ENCODE measurements around the gene EZH2. TPM values are rescaled to one million over a fixed set of nuclear protein-coding genes. Genes with fewer than 3 reads are reported as not detected.

The EZH2 gene
- total RNA-seq, 2 experiments from 2014 or later = 105 to 106 TPM

DNA sequence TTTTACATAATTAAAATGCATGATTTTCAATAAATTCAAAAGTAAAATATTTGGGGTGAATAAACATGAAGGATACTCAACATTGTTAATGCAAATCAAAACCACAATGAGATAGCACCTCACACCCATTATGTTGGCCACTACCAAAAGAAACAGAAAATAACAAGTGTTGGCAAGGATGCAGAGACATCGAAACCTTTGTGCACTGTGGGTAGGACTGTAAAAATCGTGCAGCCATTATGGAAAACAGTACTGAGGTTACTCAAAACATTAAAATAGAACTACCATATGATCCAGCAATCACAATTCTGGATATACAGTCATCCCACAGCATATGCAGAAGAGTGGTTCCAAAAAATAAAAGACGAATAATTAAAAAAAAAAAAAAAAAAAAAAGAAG, 13.1 kb downstream of the EZH2 start:
- POLR2A ChIA-PET = no interaction called here
- CTCF ChIA-PET = interaction anchor here (0.7 kb wide), 1 partner anchor 112 kb away, joined by 4 read pairs; no protein-coding TSS in a partner anchor

DNA sequence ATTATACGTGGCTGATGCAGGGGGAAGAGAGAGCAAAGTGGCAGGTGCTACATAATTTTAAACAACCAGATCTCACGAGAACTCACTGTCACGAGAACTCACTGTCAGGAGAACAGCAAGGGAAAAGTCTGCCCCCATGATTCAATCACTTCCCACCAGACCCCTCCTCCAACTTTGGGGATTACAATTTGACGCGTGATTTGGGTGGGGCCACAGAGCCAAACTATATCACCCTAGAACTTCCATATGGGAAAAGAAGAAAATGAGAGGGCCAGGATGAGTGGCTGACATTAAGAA, 15.8 kb downstream of the EZH2 start:
- POLR2A ChIA-PET = no interaction called here
- CTCF ChIA-PET = interaction anchor here (1.2 kb wide), 1 partner anchor 95 kb away, joined by 3 read pairs; no protein-coding TSS in a partner anchor

DNA sequence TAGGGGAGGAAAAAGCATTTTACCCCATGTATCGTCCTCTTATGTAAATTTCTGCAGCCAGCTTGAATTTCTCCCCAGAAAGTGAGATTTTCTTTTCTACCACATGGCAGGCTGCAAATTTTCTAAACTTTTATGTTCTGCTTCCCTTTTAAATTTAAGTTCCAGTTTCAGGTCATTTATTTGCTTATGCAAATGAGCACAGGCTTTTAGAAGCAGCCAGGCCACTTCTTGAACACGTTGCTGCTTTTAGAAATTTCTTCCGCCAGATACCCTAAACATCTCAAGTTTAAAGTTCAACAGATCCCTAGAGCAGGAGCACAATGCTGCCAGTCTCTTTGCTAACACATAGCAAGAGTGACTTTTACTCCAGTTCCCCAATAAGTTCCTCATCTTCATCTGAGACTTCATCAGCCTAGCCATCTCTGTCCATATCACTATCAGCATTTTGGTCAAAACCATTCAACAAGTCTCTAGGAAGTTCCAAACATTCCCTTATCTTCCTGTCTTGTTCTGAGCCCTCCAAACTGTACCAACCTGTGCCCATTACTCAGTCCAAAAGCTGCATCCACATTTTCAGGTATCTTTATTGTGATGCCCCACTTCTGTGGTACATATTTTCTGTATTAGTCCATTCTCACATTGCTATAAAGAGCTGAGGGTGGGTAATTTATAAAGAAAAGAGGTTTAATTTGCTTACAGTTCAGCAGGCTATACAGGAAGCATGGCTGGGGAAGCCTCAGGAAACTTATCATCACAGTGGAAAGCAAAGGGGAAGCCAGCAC, 16.3 kb downstream of the EZH2 start:
- CTCF ChIA-PET = interaction anchor here (1.2 kb wide), 1 partner anchor 95 kb away, joined by 3 read pairs; no protein-coding TSS in a partner anchor

DNA sequence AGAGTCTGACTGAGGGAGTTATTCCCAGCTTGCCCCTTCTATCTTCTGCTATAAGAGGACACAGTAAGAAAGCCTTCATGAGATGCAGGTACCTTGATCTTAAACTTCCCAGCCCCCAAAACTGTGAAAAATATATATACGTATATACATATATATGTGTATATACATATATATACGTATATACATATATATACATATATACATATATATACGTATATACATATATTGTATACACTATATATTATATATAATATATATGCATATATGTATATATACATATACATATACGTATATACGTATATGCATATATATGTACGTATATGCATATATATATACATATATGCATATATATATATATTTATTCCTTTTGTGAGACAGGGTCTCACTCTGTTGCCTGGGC, 17.7 kb downstream of the EZH2 start:
- ChIA-PET CTCF (no interaction called here), POLR2A (no interaction called here)

More for the DNA sequence above, 16.3 kb downstream of the EZH2 start:
- POLR2A ChIA-PET = no interaction called here

DNA sequence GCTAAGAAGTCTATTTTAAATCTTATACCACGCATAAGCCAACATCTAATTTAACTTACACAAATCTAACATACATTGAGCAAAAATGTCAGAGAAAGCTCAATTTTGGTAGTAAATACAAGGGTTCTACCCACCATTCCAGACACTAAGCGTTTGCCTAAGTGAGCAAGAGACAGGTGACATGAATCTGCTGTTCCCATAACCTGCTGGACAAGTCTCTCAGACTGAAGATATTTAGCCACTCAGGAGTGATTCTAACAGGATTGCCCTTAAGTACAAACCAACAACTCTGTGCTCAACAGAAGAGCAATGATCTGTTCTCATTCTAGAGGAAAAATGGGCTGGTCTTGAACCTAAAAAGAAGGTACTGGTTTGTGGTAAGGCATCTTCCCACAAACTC, 18.8 kb downstream of the EZH2 start:
- CTCF ChIA-PET = no interaction called here
- POLR2A ChIA-PET = no interaction called here

DNA sequence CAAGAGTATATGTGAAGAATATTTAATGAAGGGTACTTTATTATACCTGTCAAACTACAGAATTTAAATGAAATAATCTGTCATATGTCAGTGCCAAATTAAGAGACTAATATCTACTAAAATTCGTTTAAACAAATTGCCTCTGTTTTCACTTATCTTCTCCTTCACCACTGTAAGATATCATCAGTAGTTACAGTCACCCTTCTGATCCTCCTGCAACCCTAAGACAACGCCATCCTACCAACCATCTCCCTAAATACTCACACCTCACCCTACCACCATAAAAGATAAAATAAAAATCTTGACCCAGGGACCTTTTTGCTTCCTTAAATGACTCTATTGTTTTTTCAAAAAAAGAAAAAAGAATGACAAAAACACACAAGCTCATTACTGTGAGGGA, 20.8 kb downstream of the EZH2 start:
- ChIA-PET POLR2A (no interaction called here), CTCF (no interaction called here)

DNA sequence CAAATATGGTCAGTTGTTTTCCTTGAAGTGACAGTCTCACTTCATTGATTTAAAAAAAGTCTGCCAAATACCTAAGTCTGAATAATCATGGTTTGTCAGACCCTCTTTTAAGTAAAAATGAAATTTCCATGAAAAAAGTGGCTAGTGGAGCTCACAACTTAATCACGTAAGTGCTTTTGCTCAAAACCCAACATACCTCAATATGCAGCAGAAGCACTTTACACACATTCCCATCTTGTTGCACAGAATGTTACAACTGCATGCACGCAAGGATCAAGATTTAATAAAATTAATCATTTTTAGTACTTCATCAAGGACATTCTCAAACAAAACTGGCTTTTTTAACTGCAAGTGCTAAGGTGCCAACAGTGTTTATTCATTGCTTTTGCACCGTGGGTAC, 21.6 kb downstream of the EZH2 start:
- ChIA-PET CTCF (no interaction called here), POLR2A (no interaction called here)

DNA sequence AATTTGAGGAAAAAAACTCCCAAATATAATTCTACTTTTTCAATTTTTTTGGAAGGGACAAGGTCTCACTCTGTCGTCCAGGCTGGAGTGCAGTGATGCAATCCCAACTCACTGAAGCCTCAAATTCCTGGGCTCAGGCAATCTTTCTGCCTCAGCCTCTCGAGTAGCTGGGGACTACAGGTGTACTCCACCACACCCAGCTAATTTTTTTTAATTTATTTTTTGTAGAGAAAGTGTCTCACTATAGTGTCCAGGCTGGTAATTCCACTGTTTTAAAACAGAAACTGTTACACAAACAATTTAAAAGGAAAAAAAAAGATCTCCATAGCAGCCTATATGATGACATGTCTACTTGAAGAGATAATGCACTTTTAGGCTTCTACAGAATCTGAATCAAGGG, 25.6 kb downstream of the EZH2 start:
- ChIA-PET CTCF (interaction anchor here (1.0 kb wide), 1 partner anchor 108 kb away, joined by 3 read pairs; no protein-coding TSS in a partner anchor), POLR2A (interaction anchor here (1.5 kb wide), 1 partner anchor 25 kb away, joined by 4 read pairs; no protein-coding TSS in a partner anchor)

DNA sequence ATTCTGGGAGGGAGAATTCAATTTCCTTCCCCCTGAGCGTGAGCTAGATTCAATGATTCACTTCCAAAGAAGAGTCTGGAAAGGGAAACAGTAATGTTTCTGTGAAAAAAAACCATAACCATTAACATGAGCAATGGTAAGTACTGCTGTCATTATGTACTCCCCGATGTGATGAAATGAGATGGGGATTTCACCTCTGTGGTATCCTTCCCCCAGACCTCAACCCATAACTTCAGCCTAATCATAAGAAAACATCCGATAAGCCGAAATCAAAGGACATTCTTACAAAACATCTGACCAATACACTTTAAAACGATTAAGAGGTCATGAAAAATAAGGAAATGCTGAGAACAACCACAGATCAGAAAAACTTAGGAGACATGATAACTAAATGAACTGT, 27.2 kb downstream of the EZH2 start:
- ChIA-PET CTCF (interaction anchor here (1.2 to 2.1 kb wide), 4 partner anchors 104 to 127 kb away, joined by 3 to 6 read pairs (median 5); no protein-coding TSS in a partner anchor), POLR2A (no interaction called here)

DNA sequence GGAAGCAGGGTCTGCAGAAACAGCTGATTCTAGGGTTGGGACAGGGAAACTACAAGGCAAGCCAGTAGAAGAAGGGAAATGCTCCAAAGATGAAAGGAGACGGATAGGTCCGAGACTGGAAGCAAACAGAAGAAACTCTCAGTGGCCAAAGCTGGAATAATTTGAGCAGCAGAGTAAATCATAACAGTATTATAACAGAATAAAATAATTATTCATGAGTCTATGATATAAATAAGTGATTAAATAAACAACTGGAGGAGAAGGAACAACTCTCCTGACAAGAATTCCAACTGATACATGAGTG, 27.6 kb downstream of the EZH2 start:
- POLR2A ChIA-PET = interaction anchor here (0.9 kb wide), 1 partner anchor 58 kb away, joined by 3 read pairs; no protein-coding TSS in a partner anchor
- CTCF ChIA-PET = interaction anchor here (1.2 to 2.1 kb wide), 4 partner anchors 105 to 128 kb away, joined by 3 to 6 read pairs (median 5); no protein-coding TSS in a partner anchor

DNA sequence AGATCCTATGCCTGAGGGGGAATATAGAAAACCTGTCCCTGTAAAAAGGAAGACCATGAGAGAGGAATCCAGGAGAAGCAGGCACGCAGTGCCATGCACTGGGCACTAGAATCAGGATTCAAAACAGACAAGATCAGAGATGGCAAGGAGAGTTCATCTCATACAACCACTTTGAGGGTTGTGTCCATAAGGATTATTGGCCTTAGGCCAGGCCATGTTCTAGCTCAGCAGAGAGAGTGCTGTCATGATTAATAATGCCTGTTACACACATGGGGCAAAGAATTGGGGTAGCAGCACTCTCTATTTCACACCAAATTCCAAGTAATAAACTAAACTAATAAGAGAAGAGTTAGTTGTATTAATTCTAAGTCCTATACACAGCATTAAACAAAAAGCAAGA, 29.1 kb downstream of the EZH2 start:
- ChIA-PET POLR2A (no interaction called here), CTCF (interaction anchor here (0.7 to 2.1 kb wide), 3 partner anchors 29 to 280 kb away, joined by 4 to 6 read pairs (median 4); partner anchors contain the start of gene EZH2)

DNA sequence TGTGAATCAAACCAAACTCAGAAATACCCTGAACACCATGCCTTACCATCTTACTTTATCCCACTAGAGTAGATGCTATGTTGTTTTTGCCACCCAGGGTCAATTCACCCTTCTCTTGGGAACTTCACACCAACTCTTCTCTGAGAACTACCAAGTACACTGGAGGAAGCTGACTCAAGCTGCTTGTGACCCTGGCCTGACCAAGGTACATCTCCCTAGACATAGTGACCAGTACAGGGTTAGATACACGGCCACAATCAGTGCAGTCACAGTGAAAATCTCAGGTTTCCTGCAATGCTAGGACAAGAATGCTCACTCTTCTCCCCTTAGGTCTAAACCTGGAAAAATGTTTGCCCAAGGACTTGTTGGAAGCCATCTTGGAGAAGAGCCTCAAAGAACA, 31.8 kb downstream of the EZH2 start:
- ChIA-PET CTCF (interaction anchor here (1.6 kb wide), 1 partner anchor 112 kb away, joined by 4 read pairs; no protein-coding TSS in a partner anchor), POLR2A (no interaction called here)

DNA sequence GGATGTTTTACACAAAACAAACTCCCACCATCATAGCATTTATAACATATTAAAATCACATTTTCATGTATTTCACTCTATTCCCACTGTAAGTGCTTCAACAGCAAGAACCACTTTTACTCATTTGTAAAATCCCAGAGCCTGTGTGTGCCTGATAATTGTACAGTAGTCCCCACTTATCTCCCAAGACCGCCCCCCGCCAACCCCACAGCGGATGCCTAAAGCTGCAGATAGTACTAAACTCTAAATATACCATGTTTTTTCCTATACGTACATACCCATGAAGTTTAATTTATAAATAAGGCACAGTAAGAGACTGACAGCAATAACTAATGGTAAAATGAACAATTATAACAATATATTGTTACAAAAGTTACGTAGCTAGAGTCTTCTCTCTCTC, 33.5 kb downstream of the EZH2 start:
- POLR2A ChIA-PET = no interaction called here

DNA sequence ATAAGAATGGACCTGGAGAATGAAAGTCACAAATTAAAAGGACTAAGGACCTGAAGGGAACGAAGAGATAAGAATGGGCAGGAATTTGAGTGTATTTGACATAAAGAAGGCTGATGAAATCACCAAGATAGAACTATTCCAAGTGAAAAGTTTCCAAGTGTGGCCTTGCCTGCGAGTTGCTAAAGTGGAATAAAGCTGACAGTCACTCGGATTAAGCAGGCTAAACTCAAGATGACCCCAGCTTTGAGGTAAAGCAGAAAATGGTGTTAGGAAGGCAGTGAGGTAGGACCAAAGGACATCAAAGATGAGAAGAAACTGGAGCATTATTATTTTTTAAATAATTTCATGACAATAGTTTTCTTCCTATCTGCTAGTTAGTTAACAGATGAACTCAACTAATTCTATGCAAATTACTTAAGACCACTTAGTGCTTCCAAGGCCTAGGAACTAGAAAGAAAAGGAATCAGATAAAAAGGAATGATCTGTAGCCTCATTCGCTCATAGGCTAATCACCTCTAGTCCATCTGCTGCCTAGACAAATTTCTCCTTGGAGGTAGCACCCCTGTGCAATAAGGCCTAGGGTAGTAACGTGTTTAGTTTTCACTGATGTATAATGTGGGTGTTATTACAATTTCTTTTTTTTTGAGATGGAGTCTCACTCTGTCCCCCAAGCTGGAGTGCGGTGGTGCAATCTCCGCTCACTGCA, 34.5 kb downstream of the EZH2 start:
- ChIA-PET POLR2A (no interaction called here), CTCF (no interaction called here)

More for the DNA sequence above, 33.5 kb downstream of the EZH2 start:
- CTCF ChIA-PET = interaction anchor here (1.2 kb wide), 1 partner anchor 80 kb away, joined by 4 read pairs; no protein-coding TSS in a partner anchor

DNA sequence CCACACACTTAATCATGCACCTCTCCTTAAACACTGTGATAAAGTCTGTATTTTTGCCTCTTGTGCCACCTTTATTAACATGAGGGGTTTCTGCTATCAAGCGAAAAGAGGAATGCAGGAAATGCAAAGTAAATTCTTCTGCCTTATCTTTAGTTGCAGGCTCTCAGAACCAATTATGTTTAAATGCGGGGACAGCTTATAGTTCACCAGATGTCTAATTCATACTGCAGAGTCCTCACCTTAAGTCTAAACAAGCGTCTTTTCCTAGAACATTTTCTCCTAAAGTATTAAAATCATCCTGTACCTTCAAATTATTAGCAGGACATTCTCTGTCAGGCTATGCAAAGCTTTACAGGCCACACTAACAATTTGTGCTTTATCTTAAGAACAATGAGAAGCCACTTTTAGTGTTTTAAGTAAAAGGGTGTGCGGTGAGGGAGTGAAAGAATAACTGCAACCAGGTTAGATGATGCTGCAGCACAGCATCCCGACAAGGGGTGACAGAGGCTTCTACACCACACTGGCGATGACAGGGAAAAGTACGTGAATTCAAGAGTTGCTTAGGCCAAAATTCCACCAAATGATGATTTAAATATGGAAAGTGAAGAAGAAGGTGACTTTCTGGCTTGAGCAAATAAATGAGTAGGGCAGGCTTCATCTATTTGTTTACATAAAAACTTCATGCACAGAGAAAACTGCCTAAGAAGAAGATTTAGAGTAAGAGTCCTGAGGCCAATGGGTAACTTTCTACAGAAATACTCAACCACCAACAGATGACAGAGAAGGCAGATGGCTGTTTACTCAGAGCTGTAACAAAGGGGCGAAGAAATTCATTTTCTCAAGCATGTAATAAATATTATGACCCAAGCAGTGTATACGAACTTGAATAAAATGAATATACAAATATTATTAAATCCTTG, 36.0 kb downstream of the EZH2 start:
- ChIA-PET POLR2A (no interaction called here), CTCF (no interaction called here)

DNA sequence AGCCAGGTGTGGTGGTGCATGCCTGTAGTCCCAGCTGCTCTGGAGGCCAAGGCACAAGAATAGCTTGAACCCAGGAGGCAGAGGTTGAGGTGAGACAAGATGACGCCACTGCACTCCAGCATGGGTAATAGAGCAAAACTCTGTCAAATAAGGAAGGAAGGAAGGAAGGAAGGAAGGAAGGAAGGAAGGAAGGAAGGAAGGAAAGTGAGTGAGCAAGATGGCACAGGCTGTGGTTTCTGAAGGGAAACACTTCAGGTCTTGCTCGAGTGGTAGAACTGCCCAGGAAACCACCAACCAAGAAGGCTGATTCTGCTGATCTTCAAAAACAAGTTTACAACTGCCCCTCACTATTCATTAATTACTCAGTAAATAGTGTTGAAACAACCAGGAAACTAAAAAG, 45.2 kb downstream of the EZH2 start:
- POLR2A ChIA-PET = interaction anchor here (0.6 to 0.7 kb wide), 2 partner anchors 65 to 77 kb away, joined by 3 to 4 read pairs; no protein-coding TSS in a partner anchor

DNA sequence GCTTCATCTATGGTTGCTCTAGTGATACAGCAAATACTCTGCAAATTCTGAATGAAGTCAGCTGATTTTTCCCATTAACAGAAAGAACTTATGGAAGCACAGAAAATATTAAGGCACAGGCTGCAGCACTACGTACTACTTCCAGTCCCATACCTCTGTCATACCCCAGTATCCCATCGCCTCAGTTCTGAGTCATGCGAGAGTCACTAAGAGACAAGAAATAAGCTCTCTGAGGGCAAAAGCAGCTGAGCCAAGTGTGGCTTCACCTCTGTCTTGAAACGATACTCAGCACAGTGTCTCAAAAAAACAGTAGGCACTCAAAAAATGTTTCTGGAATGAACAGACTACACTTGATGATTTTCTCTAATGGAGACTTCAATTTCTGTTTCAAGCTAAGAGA, 48.2 kb downstream of the EZH2 start:
- ChIA-PET CTCF (no interaction called here), POLR2A (interaction anchor here (0.5 kb wide), 1 partner anchor 138 kb away, joined by 3 read pairs; no protein-coding TSS in a partner anchor)

More for the DNA sequence above, 45.2 kb downstream of the EZH2 start:
- CTCF ChIA-PET = interaction anchor here (0.5 kb wide), 1 partner anchor 261 kb away, joined by 3 read pairs; no protein-coding TSS in a partner anchor

DNA sequence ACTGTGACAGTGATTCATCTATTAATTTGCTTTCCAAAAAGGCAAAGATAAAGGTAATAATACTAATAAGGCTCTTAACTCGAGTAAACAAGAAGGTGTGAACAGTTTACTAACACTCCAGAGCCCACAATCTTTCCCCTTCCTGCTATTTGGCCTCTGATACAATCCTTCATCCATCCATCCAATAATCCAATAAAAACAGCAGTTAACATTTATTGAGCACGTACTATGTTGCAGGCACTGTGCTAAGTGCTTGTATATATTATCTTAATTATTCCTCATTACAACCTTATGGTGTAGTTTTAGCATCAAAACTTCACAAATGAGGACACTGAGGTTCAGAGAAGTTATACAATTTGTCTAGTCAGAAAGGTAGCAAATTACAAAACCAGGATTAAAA, 49.5 kb downstream of the EZH2 start:
- ChIA-PET POLR2A (no interaction called here), CTCF (no interaction called here)

DNA sequence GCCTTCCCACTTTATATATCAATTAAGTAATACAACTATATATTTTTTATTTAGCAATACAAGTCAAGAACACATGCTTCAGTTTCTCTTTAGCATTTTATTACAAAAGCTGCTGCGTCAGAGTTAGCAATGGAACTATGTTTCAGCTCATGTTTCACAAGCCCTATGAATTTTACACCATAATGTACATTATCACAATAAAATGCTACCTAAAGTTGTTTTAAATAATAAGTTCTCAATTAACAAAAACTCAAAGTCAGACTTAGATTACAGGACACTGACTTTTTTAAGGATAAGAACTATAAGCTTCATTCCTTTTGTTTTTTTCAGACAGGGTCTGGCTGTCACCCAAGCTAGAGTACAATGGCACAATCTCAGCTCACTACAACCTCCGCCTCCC, 52.3 kb downstream of the EZH2 start:
- ChIA-PET POLR2A (no interaction called here), CTCF (no interaction called here)

Measured in activated CD8-positive, alpha-beta memory T cell treated with anti-CD3 and anti-CD28 coated beads for 36 hours (primary cell).